Measurements from ENCODE around the gene IL17B.

Gene IL17B

DNA sequence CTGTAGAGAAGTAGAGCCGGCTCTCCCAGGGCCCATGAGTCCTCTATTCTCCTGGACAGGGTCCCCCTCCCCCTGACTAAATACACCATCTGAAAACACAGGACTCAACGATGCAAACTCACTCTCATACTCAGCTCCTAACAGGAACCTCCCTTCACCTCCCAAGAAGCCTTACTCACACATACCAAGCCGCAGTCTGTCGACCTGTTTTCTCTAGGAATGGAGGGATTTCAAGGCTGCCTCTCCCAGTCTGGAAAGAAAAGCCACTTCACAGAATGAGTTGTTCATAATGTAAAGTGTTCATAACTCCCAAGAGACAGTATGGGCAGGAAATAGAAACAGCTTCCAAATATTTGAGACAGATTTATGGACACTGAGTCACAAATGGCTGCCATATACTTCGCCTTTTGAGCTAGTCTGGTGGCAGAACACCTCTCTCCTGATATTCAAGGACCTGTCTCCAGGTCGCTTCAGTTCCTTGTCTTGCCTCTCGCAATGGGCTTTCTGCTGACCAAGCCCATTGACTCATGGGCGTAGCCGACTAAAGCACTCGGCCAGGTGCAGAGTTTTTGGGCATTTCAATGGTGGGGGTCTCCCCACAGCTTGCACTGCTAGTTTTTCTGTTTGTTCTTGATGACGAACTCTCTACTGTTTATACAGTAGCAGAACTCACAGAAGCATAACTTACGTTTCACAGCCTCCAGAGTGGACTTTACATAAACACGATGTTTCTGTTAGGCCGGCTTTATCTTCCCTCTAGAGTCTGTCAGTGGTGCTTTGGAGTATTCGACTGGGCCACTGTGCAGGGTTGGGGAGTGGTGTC lies 25.0 kb upstream of the IL17B start:
- Histone ChIP-seq H2BK15ac (ENCODE audit: low read length) (no peak overlapping the region), H2AK5ac (ENCODE audit: low read depth, low read length) (no peak overlapping the region), H2AFZ (ENCODE audit: low read length) (no peak overlapping the region), H3K4me2 (ENCODE audit: insufficient read depth, low read length, poor library complexity, severe bottlenecking) (no peak overlapping the region), H4K8ac (ENCODE audit: low read depth, low read length) (no peak overlapping the region), H4K91ac (ENCODE audit: low read depth, low read length, poor library complexity) (no peak overlapping the region), H2BK12ac (ENCODE audit: low read length) (no peak overlapping the region), H3K4me3 (ENCODE audit: low read length in 2 of 2) (no peak overlapping the region), H3K14ac (ENCODE audit: low read length) (no peak overlapping the region), H3K27ac (replicated peaks; ENCODE audit: low read length) (no peak overlapping the region), H2BK120ac (ENCODE audit: low read depth, low read length) (no peak overlapping the region), H3K4me1 (ENCODE audit: control insufficient read depth in 2 of 2, insufficient read depth in 1 of 2, low read depth in 1 of 2, low read length in 2 of 2) (peaks cover 22 to 26% of the 10 kb centered on the region in 2 donors), H3K79me1 (ENCODE audit: low read depth, low read length) (no peaks in the 10 kb centered on the region), H2BK5ac (ENCODE audit: low read length) (no peak overlapping the region), H3K23ac (ENCODE audit: low read depth, low read length, poor library complexity) (no peak overlapping the region), H3K18ac (ENCODE audit: low read length) (no peak overlapping the region), H3K9me3 (replicated peaks in 1 of 2; ENCODE audit: control insufficient read depth in 2 of 2, insufficient read depth in 1 of 2, low read depth in 1 of 2, low read length in 2 of 2) (no peaks in the 10 kb centered on the region), H3K36me3 (replicated peaks in 1 of 2; ENCODE audit: control insufficient read depth in 2 of 2, insufficient read depth in 2 of 2, low read length in 2 of 2) (no peaks in the 10 kb centered on the region), H3K27me3 (ENCODE audit: control insufficient read depth in 3 of 3, insufficient read depth in 3 of 3, low read depth in 1 of 3, low read length in 3 of 3) (no peaks in the 10 kb centered on the region), H3K4ac (ENCODE audit: low read length) (no peak overlapping the region), H3K9ac (ENCODE audit: low read depth, low read length, poor library complexity) (no peak overlapping the region)
- DNase-seq (ENCODE audit: low spot score): no peak
- WGBS, 2 donors (ENCODE audit: extremely low coverage in 2 of 2, insufficient read length in 2 of 2, insufficient replicate concordance in 1 of 2): no CpG with 5 or more reads among the region's 15 CpGs

DNA sequence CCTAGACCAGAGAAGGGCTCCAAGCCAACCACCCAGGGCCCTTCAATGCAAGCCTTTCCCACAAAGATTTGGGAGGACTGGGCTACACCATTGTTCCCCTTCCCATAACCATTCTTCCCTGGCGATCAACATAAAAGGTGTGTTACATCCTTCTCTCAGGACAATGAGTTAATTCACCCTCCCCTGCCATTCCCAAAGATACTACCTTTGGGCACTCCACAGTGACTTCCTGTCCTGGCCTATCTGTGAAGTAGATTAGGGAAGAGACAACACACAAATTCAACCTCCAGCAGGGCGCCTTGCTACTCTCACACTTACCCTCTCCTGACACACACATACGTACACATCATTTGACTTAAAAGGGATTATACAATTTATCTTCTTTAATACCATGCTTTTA lies 23.2 kb upstream of the IL17B start:
- no peaks in the 10 kb centered on the region for H3K27me3 ChIP-seq (ENCODE audit: control insufficient read depth in 3 of 3, insufficient read depth in 3 of 3, low read depth in 1 of 3, low read length in 3 of 3)
- no peak overlapping the region for H2BK15ac ChIP-seq (ENCODE audit: low read length)
- H2BK120ac ChIP-seq (ENCODE audit: low read depth, low read length): no peak overlapping the region
- no peak overlapping the region for H3K4me2 ChIP-seq (ENCODE audit: insufficient read depth, low read length, poor library complexity, severe bottlenecking)
- no peak overlapping the region for H3K4me3 ChIP-seq (ENCODE audit: low read length in 2 of 2)
- no peak overlapping the region for H3K4ac ChIP-seq (ENCODE audit: low read length)
- no CpG with 5 or more reads among the region's 3 CpGs for WGBS, 2 donors (ENCODE audit: extremely low coverage in 2 of 2, insufficient read length in 2 of 2, insufficient replicate concordance in 1 of 2)
- no peak overlapping the region for H3K14ac ChIP-seq (ENCODE audit: low read length)
- no peaks in the 10 kb centered on the region for H3K9me3 ChIP-seq (replicated peaks in 1 of 2; ENCODE audit: control insufficient read depth in 2 of 2, insufficient read depth in 1 of 2, low read depth in 1 of 2, low read length in 2 of 2)
- no peak overlapping the region for H2BK5ac ChIP-seq (ENCODE audit: low read length)
- H2AK5ac ChIP-seq (ENCODE audit: low read depth, low read length): no peak overlapping the region
- no peak overlapping the region for H3K27ac ChIP-seq (replicated peaks; ENCODE audit: low read length)
- H3K9ac ChIP-seq (ENCODE audit: low read depth, low read length, poor library complexity): no peak overlapping the region
- peaks cover 22 to 26% of the 10 kb centered on the region in 2 donors for H3K4me1 ChIP-seq (ENCODE audit: control insufficient read depth in 2 of 2, insufficient read depth in 1 of 2, low read depth in 1 of 2, low read length in 2 of 2)
- no peaks in the 10 kb centered on the region for H3K79me1 ChIP-seq (ENCODE audit: low read depth, low read length)
- no peak overlapping the region for H2BK12ac ChIP-seq (ENCODE audit: low read length)
- H3K23ac ChIP-seq (ENCODE audit: low read depth, low read length, poor library complexity): no peak overlapping the region
- DNase-seq (ENCODE audit: low spot score): no peak
- no peak overlapping the region for H4K91ac ChIP-seq (ENCODE audit: low read depth, low read length, poor library complexity)
- H3K18ac ChIP-seq (ENCODE audit: low read length): no peak overlapping the region
- no peaks in the 10 kb centered on the region for H3K36me3 ChIP-seq (replicated peaks in 1 of 2; ENCODE audit: control insufficient read depth in 2 of 2, insufficient read depth in 2 of 2, low read length in 2 of 2)
- H4K8ac ChIP-seq (ENCODE audit: low read depth, low read length): no peak overlapping the region
- no peak overlapping the region for H2AFZ ChIP-seq (ENCODE audit: low read length)

GRCh38 chr5:149401051-149401450 lies 22.0 kb upstream of the IL17B start:
- Histone ChIP-seq H3K4me2 (ENCODE audit: insufficient read depth, low read length, poor library complexity, severe bottlenecking) (no peak overlapping the region), H3K9me3 (replicated peaks in 1 of 2; ENCODE audit: control insufficient read depth in 2 of 2, insufficient read depth in 1 of 2, low read depth in 1 of 2, low read length in 2 of 2) (no peaks in the 10 kb centered on the region), H3K27ac (replicated peaks; ENCODE audit: low read length) (no peak overlapping the region), H3K18ac (ENCODE audit: low read length) (no peak overlapping the region), H3K23ac (ENCODE audit: low read depth, low read length, poor library complexity) (no peak overlapping the region), H2BK5ac (ENCODE audit: low read length) (no peak overlapping the region), H3K79me1 (ENCODE audit: low read depth, low read length) (no peaks in the 10 kb centered on the region), H3K14ac (ENCODE audit: low read length) (no peak overlapping the region), H2BK120ac (ENCODE audit: low read depth, low read length) (no peak overlapping the region), H2BK15ac (ENCODE audit: low read length) (no peak overlapping the region), H4K91ac (ENCODE audit: low read depth, low read length, poor library complexity) (no peak overlapping the region), H2BK12ac (ENCODE audit: low read length) (no peak overlapping the region), H3K9ac (ENCODE audit: low read depth, low read length, poor library complexity) (no peak overlapping the region), H2AK5ac (ENCODE audit: low read depth, low read length) (no peak overlapping the region), H4K8ac (ENCODE audit: low read depth, low read length) (no peak overlapping the region), H3K27me3 (ENCODE audit: control insufficient read depth in 3 of 3, insufficient read depth in 3 of 3, low read depth in 1 of 3, low read length in 3 of 3) (no peaks in the 10 kb centered on the region), H3K4me1 (ENCODE audit: control insufficient read depth in 2 of 2, insufficient read depth in 1 of 2, low read depth in 1 of 2, low read length in 2 of 2) (peaks cover 11 to 14% of the 10 kb centered on the region in 2 donors), H2AFZ (ENCODE audit: low read length) (no peak overlapping the region), H3K4ac (ENCODE audit: low read length) (no peak overlapping the region), H3K36me3 (replicated peaks in 1 of 2; ENCODE audit: control insufficient read depth in 2 of 2, insufficient read depth in 2 of 2, low read length in 2 of 2) (no peaks in the 10 kb centered on the region), H3K4me3 (ENCODE audit: low read length in 2 of 2) (no peak overlapping the region)
- no peak for DNase-seq (ENCODE audit: low spot score)
- WGBS, 2 donors (ENCODE audit: extremely low coverage in 2 of 2, insufficient read length in 2 of 2, insufficient replicate concordance in 1 of 2): no CpG with 5 or more reads among the region's 2 CpGs

- Histone ChIP-seq H2AK5ac (ENCODE audit: low read depth, low read length) (no peak overlapping the region), H3K36me3 (replicated peaks in 1 of 2; ENCODE audit: control insufficient read depth in 2 of 2, insufficient read depth in 2 of 2, low read length in 2 of 2) (no peaks in the 10 kb centered on the region)
- no peak for DNase-seq (ENCODE audit: low spot score)
Observed at GRCh38 chr5:149400304-149400703, 21.2 kb upstream of the IL17B start.

More at GRCh38 chr5:149400304-149400703, 21.2 kb upstream of the IL17B start:
- H3K4me2 ChIP-seq (ENCODE audit: insufficient read depth, low read length, poor library complexity, severe bottlenecking): no peak overlapping the region
- no peak overlapping the region for H3K18ac ChIP-seq (ENCODE audit: low read length)
- no peak overlapping the region for H3K4me3 ChIP-seq (ENCODE audit: low read length in 2 of 2)
- no peak overlapping the region for H4K91ac ChIP-seq (ENCODE audit: low read depth, low read length, poor library complexity)
- H3K27ac ChIP-seq (replicated peaks; ENCODE audit: low read length): no peak overlapping the region
- no CpG with 5 or more reads among the region's 6 CpGs for WGBS, 2 donors (ENCODE audit: extremely low coverage in 2 of 2, insufficient read length in 2 of 2, insufficient replicate concordance in 1 of 2)
- H3K27me3 ChIP-seq (ENCODE audit: control insufficient read depth in 3 of 3, insufficient read depth in 3 of 3, low read depth in 1 of 3, low read length in 3 of 3): no peaks in the 10 kb centered on the region
- H3K9me3 ChIP-seq (replicated peaks in 1 of 2; ENCODE audit: control insufficient read depth in 2 of 2, insufficient read depth in 1 of 2, low read depth in 1 of 2, low read length in 2 of 2): no peaks in the 10 kb centered on the region
- H3K14ac ChIP-seq (ENCODE audit: low read length): no peak overlapping the region
- H2AFZ ChIP-seq (ENCODE audit: low read length): peak overlapping the region; percentile 3
- no peaks in the 10 kb centered on the region for H3K79me1 ChIP-seq (ENCODE audit: low read depth, low read length)
- H3K4me1 ChIP-seq (ENCODE audit: control insufficient read depth in 2 of 2, insufficient read depth in 1 of 2, low read depth in 1 of 2, low read length in 2 of 2): peaks cover 7% of the 10 kb centered on the region in 2 donors
- no peak overlapping the region for H2BK15ac ChIP-seq (ENCODE audit: low read length)
- H3K4ac ChIP-seq (ENCODE audit: low read length): no peak overlapping the region
- no peak overlapping the region for H2BK5ac ChIP-seq (ENCODE audit: low read length)
- H3K23ac ChIP-seq (ENCODE audit: low read depth, low read length, poor library complexity): no peak overlapping the region
- H2BK12ac ChIP-seq (ENCODE audit: low read length): no peak overlapping the region
- H2BK120ac ChIP-seq (ENCODE audit: low read depth, low read length): no peak overlapping the region
- H4K8ac ChIP-seq (ENCODE audit: low read depth, low read length): no peak overlapping the region
- no peak overlapping the region for H3K9ac ChIP-seq (ENCODE audit: low read depth, low read length, poor library complexity)
